Stomach (tissue), 4 donors: ENCODE measurements around the gene OR1L1.

Experiments used
- EP300 ChIP-seq: sonication (generic); formaldehyde crosslinking; IDR thresholded peaks from one replicate; pipeline ENCODE4 v1.6.1; 2017; ENCODE audit warnings: antibody characterized with exemption
- POLR2A ChIP-seq, 4 donors: fragments of 450-650 bp; IDR thresholded peaks; one replicate each; pipeline ENCODE4 v1.6.1; 2016; ENCODE audit warnings: antibody characterized with exemption in 4 of 4, control low read depth in 2 of 4, mild to moderate bottlenecking in 1 of 4, moderate library complexity in 1 of 4
- POLR2AphosphoS5 ChIP-seq, 3 donors: sonication (generic); formaldehyde crosslinking; IDR thresholded peaks; one replicate each; pipeline ENCODE4 v1.6.1; 2016; ENCODE audit warnings: antibody characterized with exemption in 3 of 3
- TF ChIP-seq, protein P1 (sequence below), 7 experiments: fragments of 450-650 bp in 4 of 7; fragments of 200-600 bp in 3 of 7; sonication (generic) in 3 of 7; IDR thresholded peaks; one replicate each; pipeline ENCODE4 v1.5.1; 2016 to 2019; ENCODE audit warnings: antibody characterized with exemption in 7 of 7, control low read depth in 2 of 7, mild to moderate bottlenecking in 1 of 7

DNA sequence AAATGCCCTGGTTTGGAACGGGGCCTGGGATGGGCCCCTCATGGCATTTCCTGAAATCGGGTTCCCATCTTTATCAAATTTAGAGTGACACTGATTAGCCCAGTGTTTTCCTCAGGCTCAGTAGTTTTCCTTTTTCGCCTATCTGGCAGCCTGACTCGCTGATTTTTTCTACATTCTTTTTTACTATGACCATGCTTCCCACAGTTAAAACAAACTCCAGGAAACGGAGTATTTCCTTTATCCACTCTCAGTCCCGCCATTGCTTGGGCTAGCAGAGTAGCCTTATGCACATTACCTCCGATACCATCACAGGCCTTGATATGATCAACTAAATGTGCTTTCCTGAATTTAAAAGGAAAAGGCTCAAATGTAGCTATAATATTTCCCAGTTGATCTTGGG lies 41.5 kb upstream of the OR1L1 start:
- no peak for TF ChIP-seq POLR2A (IDR thresholded peaks at IDR 0.05)
- TF ChIP-seq, protein P1, sequence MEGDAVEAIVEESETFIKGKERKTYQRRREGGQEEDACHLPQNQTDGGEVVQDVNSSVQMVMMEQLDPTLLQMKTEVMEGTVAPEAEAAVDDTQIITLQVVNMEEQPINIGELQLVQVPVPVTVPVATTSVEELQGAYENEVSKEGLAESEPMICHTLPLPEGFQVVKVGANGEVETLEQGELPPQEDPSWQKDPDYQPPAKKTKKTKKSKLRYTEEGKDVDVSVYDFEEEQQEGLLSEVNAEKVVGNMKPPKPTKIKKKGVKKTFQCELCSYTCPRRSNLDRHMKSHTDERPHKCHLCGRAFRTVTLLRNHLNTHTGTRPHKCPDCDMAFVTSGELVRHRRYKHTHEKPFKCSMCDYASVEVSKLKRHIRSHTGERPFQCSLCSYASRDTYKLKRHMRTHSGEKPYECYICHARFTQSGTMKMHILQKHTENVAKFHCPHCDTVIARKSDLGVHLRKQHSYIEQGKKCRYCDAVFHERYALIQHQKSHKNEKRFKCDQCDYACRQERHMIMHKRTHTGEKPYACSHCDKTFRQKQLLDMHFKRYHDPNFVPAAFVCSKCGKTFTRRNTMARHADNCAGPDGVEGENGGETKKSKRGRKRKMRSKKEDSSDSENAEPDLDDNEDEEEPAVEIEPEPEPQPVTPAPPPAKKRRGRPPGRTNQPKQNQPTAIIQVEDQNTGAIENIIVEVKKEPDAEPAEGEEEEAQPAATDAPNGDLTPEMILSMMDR (IDR thresholded peaks at IDR 0.05): no peak
- TF ChIP-seq POLR2AphosphoS5 (IDR thresholded peaks at IDR 0.05): no peak
- no peak for TF ChIP-seq EP300
